BE2C (cell line): Measurements from ENCODE around the gene PTOV1.

ENCODE experiments used
- DNase-seq: peaks from one replicate; pipeline ENCODE4 v3.0.0-alpha.2; 2020
- H3K27me3 ChIP-seq: fragments of 250-450 bp; sonication (Bioruptor Pico); 2 replicates; pipeline ENCODE4 v1.5.1; 2020; ENCODE audit warnings: mild to moderate bottlenecking
- H3K36me3 ChIP-seq: fragments of 250-450 bp; sonication (Bioruptor Pico); 2 replicates; pipeline ENCODE4 v1.5.1; 2020; ENCODE audit warnings: mild to moderate bottlenecking
- H3K4me1 ChIP-seq: fragments of 250-450 bp; sonication (Bioruptor Pico); 2 replicates; pipeline ENCODE4 v1.5.1; 2020
- H3K4me3 ChIP-seq: 2 replicates; pipeline ENCODE4 v1.5.1; 2011; ENCODE audit warnings: low read depth, low read length
- H3K9me3 ChIP-seq: fragments of 250-450 bp; sonication (Bioruptor Pico); 2 replicates; pipeline ENCODE4 v1.5.1; 2020
- TF ChIP-seq, protein P1 (sequence below): IDR thresholded peaks from 2 replicates; pipeline ENCODE4 v1.5.1; 2012; ENCODE audit warnings: mild to moderate bottlenecking, low read depth, low read length

The PTOV1 gene

DNA sequence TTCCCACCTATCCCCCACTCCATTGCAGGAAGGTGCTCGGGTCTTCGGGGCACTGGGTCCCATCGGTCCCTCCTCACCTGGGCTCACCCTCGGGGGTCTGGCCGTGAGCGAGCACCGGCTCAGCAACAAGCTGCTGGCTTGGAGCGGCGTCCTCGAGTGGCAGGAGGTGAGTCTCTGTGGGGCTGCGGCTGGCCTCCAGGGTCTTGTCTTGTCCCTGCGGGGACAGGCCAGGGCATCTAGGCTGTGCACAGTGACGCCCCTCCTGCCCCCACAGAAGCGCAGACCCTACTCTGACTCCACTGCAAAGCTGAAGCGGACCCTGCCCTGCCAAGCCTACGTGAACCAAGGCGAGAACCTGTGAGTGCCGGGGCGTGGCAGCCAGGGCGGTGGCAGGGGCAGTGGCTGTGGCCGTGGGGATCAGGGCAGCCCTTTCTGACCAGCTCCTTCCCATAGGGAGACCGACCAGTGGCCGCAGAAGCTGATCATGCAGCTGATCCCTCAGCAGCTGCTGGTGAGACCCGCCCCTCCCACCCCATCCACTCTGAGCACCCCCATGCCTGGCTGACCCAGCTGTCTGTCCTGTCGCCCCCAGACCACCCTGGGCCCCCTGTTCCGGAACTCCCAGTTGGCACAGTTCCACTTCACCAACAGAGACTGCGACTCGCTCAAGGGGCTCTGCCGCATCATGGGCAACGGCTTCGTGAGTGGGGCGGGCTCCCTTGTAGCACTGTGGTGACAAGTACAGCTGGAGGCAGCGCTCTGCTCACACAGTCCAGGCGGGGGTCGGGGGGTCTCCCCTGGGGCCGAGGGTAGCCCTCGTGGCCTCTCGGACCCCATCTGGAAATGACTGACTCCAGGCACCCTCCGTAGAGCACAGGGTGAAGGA, 3.7 kb downstream of the PTOV1 start:
- DNase-seq = no peak
- Histone ChIP-seq H3K4me1 (0 out of 2 replicates have a peak, but pooled peaks cover 2% of the 10 kb centered on the region), H3K9me3 (no peaks in the 10 kb centered on the region), H3K36me3 (peaks cover 49% of the 10 kb centered on the region), H3K27me3 (no peaks in the 10 kb centered on the region), H3K4me3 (no peak overlapping the region)
- TF ChIP-seq, protein P1, sequence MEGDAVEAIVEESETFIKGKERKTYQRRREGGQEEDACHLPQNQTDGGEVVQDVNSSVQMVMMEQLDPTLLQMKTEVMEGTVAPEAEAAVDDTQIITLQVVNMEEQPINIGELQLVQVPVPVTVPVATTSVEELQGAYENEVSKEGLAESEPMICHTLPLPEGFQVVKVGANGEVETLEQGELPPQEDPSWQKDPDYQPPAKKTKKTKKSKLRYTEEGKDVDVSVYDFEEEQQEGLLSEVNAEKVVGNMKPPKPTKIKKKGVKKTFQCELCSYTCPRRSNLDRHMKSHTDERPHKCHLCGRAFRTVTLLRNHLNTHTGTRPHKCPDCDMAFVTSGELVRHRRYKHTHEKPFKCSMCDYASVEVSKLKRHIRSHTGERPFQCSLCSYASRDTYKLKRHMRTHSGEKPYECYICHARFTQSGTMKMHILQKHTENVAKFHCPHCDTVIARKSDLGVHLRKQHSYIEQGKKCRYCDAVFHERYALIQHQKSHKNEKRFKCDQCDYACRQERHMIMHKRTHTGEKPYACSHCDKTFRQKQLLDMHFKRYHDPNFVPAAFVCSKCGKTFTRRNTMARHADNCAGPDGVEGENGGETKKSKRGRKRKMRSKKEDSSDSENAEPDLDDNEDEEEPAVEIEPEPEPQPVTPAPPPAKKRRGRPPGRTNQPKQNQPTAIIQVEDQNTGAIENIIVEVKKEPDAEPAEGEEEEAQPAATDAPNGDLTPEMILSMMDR = no peak

DNA sequence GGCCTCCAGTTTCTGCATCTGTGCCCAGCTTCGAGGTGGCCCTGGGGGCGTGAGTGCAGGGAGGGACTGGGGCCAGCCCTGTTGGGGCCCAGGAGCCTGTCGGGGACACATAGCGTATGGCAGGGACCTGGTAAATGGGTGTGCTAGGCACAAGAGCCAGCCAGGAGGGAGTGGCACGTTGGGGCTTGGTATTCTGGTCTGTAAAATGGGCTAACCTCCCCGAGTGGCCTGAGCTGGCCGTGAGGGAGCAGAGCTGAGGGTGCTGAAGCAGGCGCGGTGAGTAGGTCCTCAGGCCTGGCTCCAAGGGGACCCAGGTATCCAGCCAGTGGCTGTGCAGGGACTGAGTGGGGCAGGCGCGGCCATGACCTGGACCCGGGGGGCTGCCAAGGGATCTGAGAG, 4.3 kb downstream of the PTOV1 start:
- Histone ChIP-seq H3K4me3 (no peak overlapping the region), H3K9me3 (no peaks in the 10 kb centered on the region), H3K27me3 (no peaks in the 10 kb centered on the region), H3K4me1 (no peaks in the 10 kb centered on the region), H3K36me3 (peaks cover 56% of the 10 kb centered on the region)
- TF ChIP-seq, protein P1 = no peak
- no peak for DNase-seq

DNA sequence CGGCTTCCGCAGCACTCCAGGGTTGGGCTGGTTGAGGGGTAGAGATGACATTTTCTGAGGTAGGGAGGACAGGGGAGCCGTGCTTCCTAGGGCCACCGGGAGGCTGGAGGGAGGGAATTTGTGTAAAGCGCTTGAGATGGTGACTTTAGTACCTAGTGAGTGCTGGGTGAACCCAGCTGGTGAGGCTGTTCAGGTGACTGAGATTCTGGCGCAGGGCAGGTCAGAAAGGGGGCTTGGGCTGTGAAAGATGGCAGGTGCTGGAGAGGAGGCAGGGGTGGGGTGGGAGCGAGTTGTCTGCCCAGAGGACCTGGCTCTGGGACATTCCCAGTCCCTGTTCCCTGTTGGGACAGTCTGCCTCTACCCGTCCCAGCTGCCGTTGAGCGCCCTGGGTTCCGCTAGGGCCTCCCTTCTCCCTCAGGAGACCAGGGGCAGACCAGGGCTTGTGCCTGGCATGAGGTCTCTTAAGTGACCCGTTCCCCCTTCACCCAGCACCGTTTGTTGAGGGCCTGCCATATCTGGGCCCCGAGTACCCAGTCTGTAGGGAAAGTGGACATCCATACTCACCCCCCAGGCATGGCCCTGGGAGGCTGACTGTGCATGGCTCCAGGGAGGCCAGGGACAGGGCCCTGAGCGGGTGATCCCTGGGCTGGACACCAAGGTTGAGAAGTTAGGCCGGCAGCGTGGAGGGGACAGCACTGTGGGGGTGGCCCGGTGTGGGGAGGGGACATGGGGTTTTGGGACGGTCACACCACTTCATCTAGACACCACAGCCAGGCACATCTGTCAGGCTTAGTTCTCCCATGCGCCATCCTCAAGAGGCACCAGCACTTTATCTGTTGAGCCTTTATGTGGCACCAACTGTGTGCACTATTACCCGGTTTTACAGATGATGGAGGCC, 5.0 kb downstream of the PTOV1 start:
- DNase-seq = no peak
- H3K27me3 ChIP-seq = no peaks in the 10 kb centered on the region
- H3K4me3 ChIP-seq = no peak overlapping the region
- H3K9me3 ChIP-seq = no peaks in the 10 kb centered on the region
- H3K4me1 ChIP-seq = peaks cover 5% of the 10 kb centered on the region
- peaks cover 62% of the 10 kb centered on the region for H3K36me3 ChIP-seq
- TF ChIP-seq, protein P1 = no peak

DNA sequence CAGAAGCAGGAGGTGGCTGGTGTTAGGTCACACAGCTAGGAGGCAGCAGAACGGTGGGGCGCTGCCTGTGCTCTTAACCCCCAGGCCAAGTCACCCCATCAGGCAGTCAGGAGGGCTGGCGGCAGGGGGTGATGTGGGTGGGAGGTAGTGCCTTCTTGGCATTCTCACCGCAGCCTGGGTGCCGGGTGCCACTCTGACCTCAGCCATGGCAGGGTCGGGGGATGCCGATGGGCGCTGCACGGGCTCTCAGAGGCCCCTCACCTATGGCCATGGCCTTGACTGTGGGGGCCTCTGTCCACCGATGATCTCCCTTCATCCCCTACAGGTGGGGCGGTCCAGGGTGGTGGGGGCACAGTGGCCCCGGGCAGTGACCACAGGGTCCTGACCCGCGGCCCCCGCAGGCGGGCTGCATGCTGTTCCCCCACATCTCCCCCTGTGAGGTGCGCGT, 5.6 kb downstream of the PTOV1 start:
- Histone ChIP-seq H3K4me1 (peaks cover 8% of the 10 kb centered on the region), H3K36me3 (peaks cover 67% of the 10 kb centered on the region), H3K27me3 (no peaks in the 10 kb centered on the region), H3K9me3 (no peaks in the 10 kb centered on the region), H3K4me3 (no peak overlapping the region)
- TF ChIP-seq, protein P1 = no peak
- DNase-seq = no peak

DNA sequence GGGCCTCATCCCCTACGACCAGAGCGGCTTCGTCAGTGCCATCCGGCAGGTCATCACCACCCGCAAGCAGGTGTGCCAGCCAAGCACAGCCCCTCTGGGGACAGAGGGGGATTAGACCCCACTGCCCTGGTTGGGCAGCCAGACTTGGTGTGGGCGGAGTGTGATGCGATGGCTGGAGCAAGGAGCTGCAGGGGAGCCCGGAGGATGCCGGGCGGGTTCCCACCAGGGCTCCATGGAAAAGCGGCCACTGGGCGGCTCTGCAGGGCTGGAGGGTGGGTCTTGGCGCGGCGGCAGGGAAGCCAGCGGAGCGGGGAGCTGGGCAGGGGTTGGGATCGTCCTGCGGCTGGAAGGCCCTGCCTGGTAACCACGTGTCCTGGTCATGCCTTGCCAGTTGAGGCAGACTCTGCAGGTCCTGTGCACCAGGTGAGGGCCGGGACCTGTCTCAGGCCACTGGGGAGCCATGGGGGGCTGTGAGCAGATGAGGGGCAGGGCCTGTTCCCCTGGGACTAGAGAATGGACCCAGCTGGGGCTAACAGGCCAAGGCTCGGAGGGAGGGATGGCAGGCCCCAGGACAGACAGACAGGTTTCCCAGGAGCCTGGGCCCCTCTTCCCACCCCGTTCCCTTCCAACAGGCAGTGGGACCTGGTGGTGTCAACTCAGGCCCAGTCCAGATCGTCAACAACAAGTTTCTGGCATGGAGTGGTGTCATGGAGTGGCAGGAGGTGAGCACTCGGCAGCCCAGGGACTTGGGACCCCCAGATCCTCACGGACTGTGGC, 6.3 kb downstream of the PTOV1 start:
- H3K9me3 ChIP-seq = no peaks in the 10 kb centered on the region
- peaks cover 71% of the 10 kb centered on the region for H3K36me3 ChIP-seq
- H3K4me3 ChIP-seq = no peak overlapping the region
- TF ChIP-seq, protein P1 = no peak
- DNase-seq = no peak
- H3K27me3 ChIP-seq = no peaks in the 10 kb centered on the region
- peaks cover 8% of the 10 kb centered on the region for H3K4me1 ChIP-seq
